Liver (tissue), 3 donors: ENCODE results near the gene ARHGAP6.

Experiments
- EGR1 ChIP-seq, 2 donors: IDR thresholded peaks; 2 replicates each; pipeline ENCODE4 v1.6.1; 2016 to 2018; ENCODE audit warnings: antibody characterized with exemption in 2 of 2, low read depth in 2 of 2
- JUND ChIP-seq, 2 donors: IDR thresholded peaks; 2 replicates each; pipeline ENCODE4 v1.6.1; 2016; ENCODE audit warnings: antibody characterized with exemption in 2 of 2
- TF ChIP-seq, protein P1 (sequence below): fragments of 150-350 bp; IDR thresholded peaks from 2 replicates; pipeline ENCODE4 v1.5.1; 2017; ENCODE audit warnings: improper control_type of control experiment, low read depth, low read length; ENCODE audit not compliant: missing input control
- TF ChIP-seq, protein P2 (sequence below): IDR thresholded peaks from 2 replicates; pipeline ENCODE4 v1.6.1; 2016; ENCODE audit warnings: antibody characterized with exemption, mild to moderate bottlenecking
- TF ChIP-seq, protein P3 (sequence below): IDR thresholded peaks from 2 replicates; pipeline ENCODE4 v1.6.1; 2016; ENCODE audit warnings: antibody characterized with exemption
- donor health status: healthy.
- donor health status: healthy.

DNA sequence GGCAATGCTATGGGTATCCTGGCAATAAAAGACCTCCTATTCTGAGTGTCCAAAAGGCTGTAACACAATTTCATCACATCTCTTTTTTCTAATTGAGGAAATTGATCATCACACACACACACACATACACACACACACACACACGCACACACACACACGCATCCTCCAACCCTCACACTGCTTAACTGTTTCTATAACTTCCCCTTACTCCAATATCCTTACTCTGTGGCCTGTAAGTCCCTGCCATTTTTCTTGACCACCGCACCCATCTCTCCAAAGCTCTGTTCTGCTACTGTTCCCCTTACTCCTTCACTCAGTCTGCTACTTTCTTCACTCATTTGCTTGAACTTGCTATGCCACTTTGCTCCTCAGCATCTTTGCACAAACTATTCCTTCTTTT, 256.9 kb downstream of the ARHGAP6 start:
- TF ChIP-seq, protein P1, sequence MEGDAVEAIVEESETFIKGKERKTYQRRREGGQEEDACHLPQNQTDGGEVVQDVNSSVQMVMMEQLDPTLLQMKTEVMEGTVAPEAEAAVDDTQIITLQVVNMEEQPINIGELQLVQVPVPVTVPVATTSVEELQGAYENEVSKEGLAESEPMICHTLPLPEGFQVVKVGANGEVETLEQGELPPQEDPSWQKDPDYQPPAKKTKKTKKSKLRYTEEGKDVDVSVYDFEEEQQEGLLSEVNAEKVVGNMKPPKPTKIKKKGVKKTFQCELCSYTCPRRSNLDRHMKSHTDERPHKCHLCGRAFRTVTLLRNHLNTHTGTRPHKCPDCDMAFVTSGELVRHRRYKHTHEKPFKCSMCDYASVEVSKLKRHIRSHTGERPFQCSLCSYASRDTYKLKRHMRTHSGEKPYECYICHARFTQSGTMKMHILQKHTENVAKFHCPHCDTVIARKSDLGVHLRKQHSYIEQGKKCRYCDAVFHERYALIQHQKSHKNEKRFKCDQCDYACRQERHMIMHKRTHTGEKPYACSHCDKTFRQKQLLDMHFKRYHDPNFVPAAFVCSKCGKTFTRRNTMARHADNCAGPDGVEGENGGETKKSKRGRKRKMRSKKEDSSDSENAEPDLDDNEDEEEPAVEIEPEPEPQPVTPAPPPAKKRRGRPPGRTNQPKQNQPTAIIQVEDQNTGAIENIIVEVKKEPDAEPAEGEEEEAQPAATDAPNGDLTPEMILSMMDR = no peak
- TF ChIP-seq, protein P2, sequence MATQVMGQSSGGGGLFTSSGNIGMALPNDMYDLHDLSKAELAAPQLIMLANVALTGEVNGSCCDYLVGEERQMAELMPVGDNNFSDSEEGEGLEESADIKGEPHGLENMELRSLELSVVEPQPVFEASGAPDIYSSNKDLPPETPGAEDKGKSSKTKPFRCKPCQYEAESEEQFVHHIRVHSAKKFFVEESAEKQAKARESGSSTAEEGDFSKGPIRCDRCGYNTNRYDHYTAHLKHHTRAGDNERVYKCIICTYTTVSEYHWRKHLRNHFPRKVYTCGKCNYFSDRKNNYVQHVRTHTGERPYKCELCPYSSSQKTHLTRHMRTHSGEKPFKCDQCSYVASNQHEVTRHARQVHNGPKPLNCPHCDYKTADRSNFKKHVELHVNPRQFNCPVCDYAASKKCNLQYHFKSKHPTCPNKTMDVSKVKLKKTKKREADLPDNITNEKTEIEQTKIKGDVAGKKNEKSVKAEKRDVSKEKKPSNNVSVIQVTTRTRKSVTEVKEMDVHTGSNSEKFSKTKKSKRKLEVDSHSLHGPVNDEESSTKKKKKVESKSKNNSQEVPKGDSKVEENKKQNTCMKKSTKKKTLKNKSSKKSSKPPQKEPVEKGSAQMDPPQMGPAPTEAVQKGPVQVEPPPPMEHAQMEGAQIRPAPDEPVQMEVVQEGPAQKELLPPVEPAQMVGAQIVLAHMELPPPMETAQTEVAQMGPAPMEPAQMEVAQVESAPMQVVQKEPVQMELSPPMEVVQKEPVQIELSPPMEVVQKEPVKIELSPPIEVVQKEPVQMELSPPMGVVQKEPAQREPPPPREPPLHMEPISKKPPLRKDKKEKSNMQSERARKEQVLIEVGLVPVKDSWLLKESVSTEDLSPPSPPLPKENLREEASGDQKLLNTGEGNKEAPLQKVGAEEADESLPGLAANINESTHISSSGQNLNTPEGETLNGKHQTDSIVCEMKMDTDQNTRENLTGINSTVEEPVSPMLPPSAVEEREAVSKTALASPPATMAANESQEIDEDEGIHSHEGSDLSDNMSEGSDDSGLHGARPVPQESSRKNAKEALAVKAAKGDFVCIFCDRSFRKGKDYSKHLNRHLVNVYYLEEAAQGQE = no peak
- TF ChIP-seq JUND (IDR thresholded peaks at IDR 0.05) = no peak
- no peak for TF ChIP-seq EGR1 (IDR thresholded peaks at IDR 0.05; ENCODE audit: low read depth in 2 of 2)
- TF ChIP-seq, protein P3, sequence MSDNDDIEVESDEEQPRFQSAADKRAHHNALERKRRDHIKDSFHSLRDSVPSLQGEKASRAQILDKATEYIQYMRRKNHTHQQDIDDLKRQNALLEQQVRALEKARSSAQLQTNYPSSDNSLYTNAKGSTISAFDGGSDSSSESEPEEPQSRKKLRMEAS = no peak
